Sigmoid colon (tissue), 3 donors: ENCODE results near the gene RPS15A.
"Not testable (repeated sequence)": the region's sequence is repeated elsewhere in the genome, so short reads cannot be mapped to it uniquely, and the experiment has no call there.

ENCODE experiments used
- CTCF ChIP-seq, 4 experiments: fragments of 450-650 bp in 3 of 4; fragments of 200-600 bp in 1 of 4; IDR thresholded peaks; one replicate each; pipeline ENCODE4 v1.5.1; 2016 to 2019; ENCODE audit warnings: antibody characterized with exemption in 4 of 4, mild to moderate bottlenecking in 3 of 4, moderate library complexity in 2 of 4
- POLR2A ChIP-seq, 2 donors: fragments of 450-650 bp; IDR thresholded peaks; one replicate each; pipeline ENCODE4 v1.6.1; 2016; ENCODE audit warnings: antibody characterized with exemption in 2 of 2, mild to moderate bottlenecking in 2 of 2, moderate library complexity in 2 of 2

- TF ChIP-seq POLR2A (IDR thresholded peaks at IDR 0.05), result not testable (repeated sequence)
- peak; percentile 18 to 58 (median 40) for TF ChIP-seq CTCF (IDR thresholded peaks at IDR 0.05)
Observed at GRCh38 chr16:18759598-18760520, 30.3 kb downstream of the RPS15A start.
